ENCODE data around the gene USP1.

DNA sequence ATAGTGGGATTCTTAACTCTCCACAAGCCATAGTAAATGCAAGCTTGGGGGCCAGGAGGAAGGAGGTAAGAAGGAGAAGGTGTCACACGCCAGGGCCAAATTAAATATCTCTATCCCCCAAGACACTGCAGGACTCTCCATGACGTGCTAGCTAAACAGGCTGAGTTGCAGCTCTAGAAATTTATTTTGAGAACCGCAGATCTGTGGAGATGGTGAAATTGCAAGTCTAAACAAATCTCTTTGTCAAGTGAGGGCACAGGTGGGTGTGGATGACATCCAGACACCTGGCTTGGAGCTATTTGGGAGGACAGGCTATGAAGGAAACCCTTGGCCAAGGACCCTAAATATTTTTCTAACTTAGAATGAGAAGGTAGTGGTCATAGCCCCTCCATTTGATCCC lies 39.5 kb upstream of the USP1 start:
- TF ChIP-seq PHF8 (IDR thresholded peaks at IDR 0.05; ENCODE audit: borderline replicate concordance, low read depth) (no peak), POLR2A (IDR thresholded peaks at IDR 0.05; ENCODE audit: low read length) (no peak), SMC3 (IDR thresholded peaks at IDR 0.05) (no peak), CTCF (IDR thresholded peaks at IDR 0.05) (no peak), TP53 (CRISPR knock-in tag; IDR thresholded peaks at IDR 0.05) (no peak), EP300 (IDR thresholded peaks at IDR 0.05) (no peak), MYC (IDR thresholded peaks at IDR 0.05; ENCODE audit: borderline replicate concordance, low read length) (no peak), HOXA7 (CRISPR knock-in tag; IDR thresholded peaks at IDR 0.05) (no peak), MAZ (IDR thresholded peaks at IDR 0.05; ENCODE audit: borderline replicate concordance, low read depth, low read length) (no peak), ELK1 (IDR thresholded peaks at IDR 0.05; ENCODE audit: low read depth, low read length) (no peak), HEYL (CRISPR knock-in tag; IDR thresholded peaks at IDR 0.05) (no peak)
- TF ChIP-seq, protein P1, sequence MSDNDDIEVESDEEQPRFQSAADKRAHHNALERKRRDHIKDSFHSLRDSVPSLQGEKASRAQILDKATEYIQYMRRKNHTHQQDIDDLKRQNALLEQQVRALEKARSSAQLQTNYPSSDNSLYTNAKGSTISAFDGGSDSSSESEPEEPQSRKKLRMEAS (IDR thresholded peaks at IDR 0.05): no peak
- TF ChIP-seq, protein P2, sequence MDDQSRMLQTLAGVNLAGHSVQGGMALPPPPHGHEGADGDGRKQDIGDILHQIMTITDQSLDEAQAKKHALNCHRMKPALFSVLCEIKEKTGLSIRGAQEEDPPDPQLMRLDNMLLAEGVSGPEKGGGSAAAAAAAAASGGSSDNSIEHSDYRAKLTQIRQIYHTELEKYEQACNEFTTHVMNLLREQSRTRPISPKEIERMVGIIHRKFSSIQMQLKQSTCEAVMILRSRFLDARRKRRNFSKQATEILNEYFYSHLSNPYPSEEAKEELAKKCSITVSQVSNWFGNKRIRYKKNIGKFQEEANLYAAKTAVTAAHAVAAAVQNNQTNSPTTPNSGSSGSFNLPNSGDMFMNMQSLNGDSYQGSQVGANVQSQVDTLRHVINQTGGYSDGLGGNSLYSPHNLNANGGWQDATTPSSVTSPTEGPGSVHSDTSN (IDR thresholded peaks at IDR 0.05): no peak
- TF ChIP-seq, protein P3, sequence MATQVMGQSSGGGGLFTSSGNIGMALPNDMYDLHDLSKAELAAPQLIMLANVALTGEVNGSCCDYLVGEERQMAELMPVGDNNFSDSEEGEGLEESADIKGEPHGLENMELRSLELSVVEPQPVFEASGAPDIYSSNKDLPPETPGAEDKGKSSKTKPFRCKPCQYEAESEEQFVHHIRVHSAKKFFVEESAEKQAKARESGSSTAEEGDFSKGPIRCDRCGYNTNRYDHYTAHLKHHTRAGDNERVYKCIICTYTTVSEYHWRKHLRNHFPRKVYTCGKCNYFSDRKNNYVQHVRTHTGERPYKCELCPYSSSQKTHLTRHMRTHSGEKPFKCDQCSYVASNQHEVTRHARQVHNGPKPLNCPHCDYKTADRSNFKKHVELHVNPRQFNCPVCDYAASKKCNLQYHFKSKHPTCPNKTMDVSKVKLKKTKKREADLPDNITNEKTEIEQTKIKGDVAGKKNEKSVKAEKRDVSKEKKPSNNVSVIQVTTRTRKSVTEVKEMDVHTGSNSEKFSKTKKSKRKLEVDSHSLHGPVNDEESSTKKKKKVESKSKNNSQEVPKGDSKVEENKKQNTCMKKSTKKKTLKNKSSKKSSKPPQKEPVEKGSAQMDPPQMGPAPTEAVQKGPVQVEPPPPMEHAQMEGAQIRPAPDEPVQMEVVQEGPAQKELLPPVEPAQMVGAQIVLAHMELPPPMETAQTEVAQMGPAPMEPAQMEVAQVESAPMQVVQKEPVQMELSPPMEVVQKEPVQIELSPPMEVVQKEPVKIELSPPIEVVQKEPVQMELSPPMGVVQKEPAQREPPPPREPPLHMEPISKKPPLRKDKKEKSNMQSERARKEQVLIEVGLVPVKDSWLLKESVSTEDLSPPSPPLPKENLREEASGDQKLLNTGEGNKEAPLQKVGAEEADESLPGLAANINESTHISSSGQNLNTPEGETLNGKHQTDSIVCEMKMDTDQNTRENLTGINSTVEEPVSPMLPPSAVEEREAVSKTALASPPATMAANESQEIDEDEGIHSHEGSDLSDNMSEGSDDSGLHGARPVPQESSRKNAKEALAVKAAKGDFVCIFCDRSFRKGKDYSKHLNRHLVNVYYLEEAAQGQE (IDR thresholded peaks at IDR 0.05): no peak

All from A549 (cell line).